ENCODE measurements around the gene ARHGEF10L. TPM values are rescaled to one million over a fixed set of nuclear protein-coding genes. Genes with fewer than 3 reads are reported as not detected.

Gene ARHGEF10L
- total RNA-seq, 2 experiments from 2014 or later = not detected

GRCh38 chr1:17686258-17686657 lies 146.8 kb downstream of the ARHGEF10L start:
- Mint-ChIP-seq H3K27ac (no peak overlapping the region), H3K4me1 (no peaks in the 10 kb centered on the region), H3K36me3 (ENCODE audit: low read depth) (no peaks in the 10 kb centered on the region), H3K4me3 (no peak overlapping the region), H3K27me3 (no peaks in the 10 kb centered on the region), H3K9me3 (peaks cover 3% of the 10 kb centered on the region)
- no peak for DNase-seq
- ChIA-PET CTCF (interaction anchor here (0.6 kb wide), 1 partner anchor 925 kb away, joined by 3 read pairs; no protein-coding TSS in a partner anchor), POLR2A (no interaction called here)

GRCh38 chr1:17687145-17687544 lies 147.6 kb downstream of the ARHGEF10L start:
- H3K4me1 Mint-ChIP-seq = no peaks in the 10 kb centered on the region
- DNase-seq = no peak
- peaks cover 3% of the 10 kb centered on the region for H3K9me3 Mint-ChIP-seq
- no peaks in the 10 kb centered on the region for H3K27me3 Mint-ChIP-seq
- H3K36me3 Mint-ChIP-seq (ENCODE audit: low read depth) = no peaks in the 10 kb centered on the region
- H3K4me3 Mint-ChIP-seq = no peak overlapping the region
- POLR2A ChIA-PET = no interaction called here
- H3K27ac Mint-ChIP-seq = no peak overlapping the region
- CTCF ChIA-PET = interaction anchor here (0.6 kb wide), 1 partner anchor 26 kb away, joined by 3 read pairs; no protein-coding TSS in a partner anchor

GRCh38 chr1:17688217-17688810 lies 148.8 kb downstream of the ARHGEF10L start:
- POLR2A ChIA-PET = no interaction called here

GRCh38 chr1:17689011-17689410 lies 149.5 kb downstream of the ARHGEF10L start:
- Mint-ChIP-seq H3K27me3 (no peaks in the 10 kb centered on the region), H3K36me3 (ENCODE audit: low read depth) (no peaks in the 10 kb centered on the region), H3K27ac (no peak overlapping the region), H3K4me3 (no peak overlapping the region), H3K9me3 (peaks cover 3% of the 10 kb centered on the region), H3K4me1 (no peaks in the 10 kb centered on the region)
- POLR2A ChIA-PET = no interaction called here
- DNase-seq = no peak
- CTCF ChIA-PET = no interaction called here

More at GRCh38 chr1:17688217-17688810, 148.8 kb downstream of the ARHGEF10L start:
- Mint-ChIP-seq H3K9me3 (peaks cover 3% of the 10 kb centered on the region), H3K4me3 (no peak overlapping the region), H3K4me1 (no peaks in the 10 kb centered on the region), H3K36me3 (ENCODE audit: low read depth) (no peaks in the 10 kb centered on the region), H3K27ac (no peak overlapping the region), H3K27me3 (no peaks in the 10 kb centered on the region)
- CTCF ChIA-PET = no interaction called here
- no peak for DNase-seq

GRCh38 chr1:17690906-17691634 lies 151.6 kb downstream of the ARHGEF10L start:
- Mint-ChIP-seq H3K4me1 (no peaks in the 10 kb centered on the region), H3K27me3 (no peaks in the 10 kb centered on the region), H3K4me3 (no peak overlapping the region), H3K36me3 (ENCODE audit: low read depth) (no peaks in the 10 kb centered on the region), H3K9me3 (peaks cover 3% of the 10 kb centered on the region), H3K27ac (no peak overlapping the region)
- ChIA-PET POLR2A (no interaction called here), CTCF (no interaction called here)
- DNase-seq = no peak

- DNase-seq = no peak
- Mint-ChIP-seq H3K27me3 (no peaks in the 10 kb centered on the region), H3K27ac (no peak overlapping the region), H3K4me3 (no peak overlapping the region), H3K9me3 (peaks cover 3% of the 10 kb centered on the region), H3K36me3 (ENCODE audit: low read depth) (no peaks in the 10 kb centered on the region), H3K4me1 (no peaks in the 10 kb centered on the region)
- POLR2A ChIA-PET = no interaction called here
- CTCF ChIA-PET = no interaction called here
Measured at GRCh38 chr1:17692645-17693044, 153.1 kb downstream of the ARHGEF10L start.

- CTCF ChIA-PET = no interaction called here
- H3K36me3 Mint-ChIP-seq (ENCODE audit: low read depth) = no peaks in the 10 kb centered on the region
Measured at GRCh38 chr1:17696417-17697301, 157.2 kb downstream of the ARHGEF10L start.

GRCh38 chr1:17697458-17697857 lies 158.0 kb downstream of the ARHGEF10L start:
- POLR2A ChIA-PET = no interaction called here
- DNase-seq = no peak
- no peak overlapping the region for H3K4me3 Mint-ChIP-seq
- CTCF ChIA-PET = no interaction called here
- H3K36me3 Mint-ChIP-seq (ENCODE audit: low read depth) = no peaks in the 10 kb centered on the region
- no peaks in the 10 kb centered on the region for H3K4me1 Mint-ChIP-seq
- H3K9me3 Mint-ChIP-seq = no peaks in the 10 kb centered on the region
- H3K27me3 Mint-ChIP-seq = no peaks in the 10 kb centered on the region
- H3K27ac Mint-ChIP-seq = no peak overlapping the region

More at GRCh38 chr1:17696417-17697301, 157.2 kb downstream of the ARHGEF10L start:
- no peaks in the 10 kb centered on the region for H3K4me1 Mint-ChIP-seq
- H3K9me3 Mint-ChIP-seq = no peaks in the 10 kb centered on the region
- POLR2A ChIA-PET = no interaction called here
- no peaks in the 10 kb centered on the region for H3K27me3 Mint-ChIP-seq
- DNase-seq = no peak
- H3K4me3 Mint-ChIP-seq = no peak overlapping the region
- no peak overlapping the region for H3K27ac Mint-ChIP-seq

- no peaks in the 10 kb centered on the region for H3K9me3 Mint-ChIP-seq
- CTCF ChIA-PET = no interaction called here
- H3K4me1 Mint-ChIP-seq = no peaks in the 10 kb centered on the region
- H3K4me3 Mint-ChIP-seq = no peak overlapping the region
- H3K27ac Mint-ChIP-seq = no peak overlapping the region
- H3K27me3 Mint-ChIP-seq = no peaks in the 10 kb centered on the region
- no peak for DNase-seq
- POLR2A ChIA-PET = no interaction called here
- H3K36me3 Mint-ChIP-seq (ENCODE audit: low read depth) = no peaks in the 10 kb centered on the region
Measured at GRCh38 chr1:17699581-17699980, 160.1 kb downstream of the ARHGEF10L start.

GRCh38 chr1:17700945-17701810 lies 161.7 kb downstream of the ARHGEF10L start:
- CTCF ChIA-PET = no interaction called here
- no peak overlapping the region for H3K4me3 Mint-ChIP-seq
- DNase-seq = no peak
- no peak overlapping the region for H3K27ac Mint-ChIP-seq
- H3K4me1 Mint-ChIP-seq = no peaks in the 10 kb centered on the region
- H3K9me3 Mint-ChIP-seq = no peaks in the 10 kb centered on the region
- H3K27me3 Mint-ChIP-seq = no peaks in the 10 kb centered on the region
- H3K36me3 Mint-ChIP-seq (ENCODE audit: low read depth) = no peaks in the 10 kb centered on the region
- POLR2A ChIA-PET = no interaction called here

- Mint-ChIP-seq H3K27me3 (no peaks in the 10 kb centered on the region), H3K4me3 (no peak overlapping the region), H3K4me1 (no peaks in the 10 kb centered on the region), H3K9me3 (no peaks in the 10 kb centered on the region), H3K27ac (no peak overlapping the region), H3K36me3 (ENCODE audit: low read depth) (no peaks in the 10 kb centered on the region)
- no peak for DNase-seq
- ChIA-PET POLR2A (no interaction called here), CTCF (no interaction called here)
Measured at GRCh38 chr1:17704176-17704575, 164.7 kb downstream of the ARHGEF10L start.

- Mint-ChIP-seq H3K27me3 (no peaks in the 10 kb centered on the region), H3K36me3 (ENCODE audit: low read depth) (no peaks in the 10 kb centered on the region), H3K27ac (no peak overlapping the region), H3K4me3 (no peak overlapping the region), H3K4me1 (no peaks in the 10 kb centered on the region), H3K9me3 (no peaks in the 10 kb centered on the region)
- no peak for DNase-seq
- ChIA-PET CTCF (no interaction called here), POLR2A (no interaction called here)
Measured at GRCh38 chr1:17706445-17706844, 166.9 kb downstream of the ARHGEF10L start.

- H3K9me3 Mint-ChIP-seq = no peaks in the 10 kb centered on the region
- POLR2A ChIA-PET = no interaction called here
- H3K27me3 Mint-ChIP-seq = no peaks in the 10 kb centered on the region
- no peak for DNase-seq
- H3K4me3 Mint-ChIP-seq = no peak overlapping the region
- H3K27ac Mint-ChIP-seq = no peak overlapping the region
- no peaks in the 10 kb centered on the region for H3K4me1 Mint-ChIP-seq
- CTCF ChIA-PET = no interaction called here
- H3K36me3 Mint-ChIP-seq (ENCODE audit: low read depth) = no peaks in the 10 kb centered on the region
Measured at GRCh38 chr1:17709981-17710380, 170.5 kb downstream of the ARHGEF10L start.
